Measurements from ENCODE around the gene NAGPA. TPM values are rescaled to one million over a fixed set of nuclear protein-coding genes. Genes with fewer than 3 reads are reported as not detected.
"Not testable (repeated sequence)": the region's sequence is repeated elsewhere in the genome, so short reads cannot be mapped to it uniquely, and the experiment has no call there.

The NAGPA gene
- total and polyA plus RNA-seq, 3 experiments from 2014 or later = 18.8 to 33.3 (median 19.0) TPM

DNA sequence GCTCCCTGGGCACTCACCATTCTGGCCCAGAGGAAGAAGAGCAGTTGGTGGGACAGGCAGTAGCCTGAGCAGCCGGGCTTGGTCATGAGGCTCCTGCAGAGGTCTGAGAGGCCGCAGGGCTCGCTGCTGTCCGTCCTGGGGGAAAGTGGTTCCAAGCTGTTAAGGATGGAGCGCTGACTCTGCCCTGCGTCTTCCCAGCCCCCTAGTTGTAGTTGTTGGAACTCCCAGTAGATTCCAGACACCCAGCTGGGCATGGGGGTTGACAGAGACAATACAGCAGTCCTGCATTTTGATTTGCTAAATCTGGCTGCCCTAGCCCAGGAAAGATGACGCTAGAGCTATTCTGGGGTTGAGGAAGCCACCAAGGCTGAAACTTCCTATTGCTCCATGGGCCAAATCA, 24.7 kb upstream of the NAGPA start:
- H3K4me1 Mint-ChIP-seq = no peaks in the 10 kb centered on the region
- Histone ChIP-seq H3K4me1 (ENCODE audit: insufficient read depth, low read length) (no peaks in the 10 kb centered on the region), H3K36me3 (ENCODE audit: insufficient read depth, low read length) (no peaks in the 10 kb centered on the region), H3K4me3 (ENCODE audit: low read length) (no peak overlapping the region), H3K27ac (ENCODE audit: low read depth, low read length) (no peak overlapping the region), H3K27me3 (ENCODE audit: insufficient read depth, low read length, poor library complexity, severe bottlenecking) (no peaks in the 10 kb centered on the region), H3K9me3 (ENCODE audit: low read length) (no peaks in the 10 kb centered on the region)
- H3K36me3 Mint-ChIP-seq = no peaks in the 10 kb centered on the region
- ChIA-PET POLR2A (no interaction called here), CTCF (no interaction called here)
- H3K27me3 Mint-ChIP-seq = peaks cover 0 to 5% of the 10 kb centered on the region in 2 donors
- no peak overlapping the region for H3K27ac Mint-ChIP-seq
- no peak for DNase-seq
- no peaks in the 10 kb centered on the region for H3K9me3 Mint-ChIP-seq
- H3K4me3 Mint-ChIP-seq = no peak overlapping the region

DNA sequence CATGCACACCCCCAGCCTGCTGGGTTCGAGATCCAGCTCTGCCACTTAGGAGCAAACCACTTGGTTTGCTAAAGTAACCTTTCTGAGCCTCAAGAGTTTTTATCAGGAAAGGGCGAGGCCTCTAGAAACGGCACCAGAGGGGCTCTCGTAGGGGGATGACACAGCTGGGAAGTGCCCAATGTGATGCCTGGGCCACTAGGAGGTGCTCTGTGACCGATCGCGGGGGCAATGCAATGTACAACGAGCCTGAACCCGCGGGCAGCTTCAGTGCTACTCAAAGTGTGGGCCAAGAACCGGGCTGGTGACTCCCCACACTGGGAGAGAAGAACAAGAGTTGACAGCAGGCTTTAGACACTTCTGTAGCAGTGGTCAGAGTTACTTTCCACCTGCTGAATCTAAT, 22.6 kb upstream of the NAGPA start:
- no peaks in the 10 kb centered on the region for H3K27me3 Mint-ChIP-seq
- H3K4me3 Mint-ChIP-seq = no peak overlapping the region
- H3K36me3 Mint-ChIP-seq = no peaks in the 10 kb centered on the region
- no peak overlapping the region for H3K4me3 ChIP-seq (ENCODE audit: low read length)
- H3K27me3 ChIP-seq (ENCODE audit: insufficient read depth, low read length, poor library complexity, severe bottlenecking) = no peaks in the 10 kb centered on the region
- H3K9me3 ChIP-seq (ENCODE audit: low read length) = no peaks in the 10 kb centered on the region
- no peak overlapping the region for H3K27ac Mint-ChIP-seq
- ChIA-PET CTCF (interaction anchor here (0.7 to 1.9 kb wide), 8 partner anchors 10 to 43 kb away, joined by 3 to 10 read pairs (median 4); partner anchors contain the start of gene NAGPA), POLR2A (no interaction called here)
- DNase-seq = peak in 3 of 5 donors; percentile 11 to 58 (median 23)
- no peak overlapping the region for H3K27ac ChIP-seq (ENCODE audit: low read depth, low read length)
- H3K9me3 Mint-ChIP-seq = no peaks in the 10 kb centered on the region
- no peaks in the 10 kb centered on the region for H3K36me3 ChIP-seq (ENCODE audit: insufficient read depth, low read length)
- H3K4me1 Mint-ChIP-seq = no peaks in the 10 kb centered on the region
- no peaks in the 10 kb centered on the region for H3K4me1 ChIP-seq (ENCODE audit: insufficient read depth, low read length)

DNA sequence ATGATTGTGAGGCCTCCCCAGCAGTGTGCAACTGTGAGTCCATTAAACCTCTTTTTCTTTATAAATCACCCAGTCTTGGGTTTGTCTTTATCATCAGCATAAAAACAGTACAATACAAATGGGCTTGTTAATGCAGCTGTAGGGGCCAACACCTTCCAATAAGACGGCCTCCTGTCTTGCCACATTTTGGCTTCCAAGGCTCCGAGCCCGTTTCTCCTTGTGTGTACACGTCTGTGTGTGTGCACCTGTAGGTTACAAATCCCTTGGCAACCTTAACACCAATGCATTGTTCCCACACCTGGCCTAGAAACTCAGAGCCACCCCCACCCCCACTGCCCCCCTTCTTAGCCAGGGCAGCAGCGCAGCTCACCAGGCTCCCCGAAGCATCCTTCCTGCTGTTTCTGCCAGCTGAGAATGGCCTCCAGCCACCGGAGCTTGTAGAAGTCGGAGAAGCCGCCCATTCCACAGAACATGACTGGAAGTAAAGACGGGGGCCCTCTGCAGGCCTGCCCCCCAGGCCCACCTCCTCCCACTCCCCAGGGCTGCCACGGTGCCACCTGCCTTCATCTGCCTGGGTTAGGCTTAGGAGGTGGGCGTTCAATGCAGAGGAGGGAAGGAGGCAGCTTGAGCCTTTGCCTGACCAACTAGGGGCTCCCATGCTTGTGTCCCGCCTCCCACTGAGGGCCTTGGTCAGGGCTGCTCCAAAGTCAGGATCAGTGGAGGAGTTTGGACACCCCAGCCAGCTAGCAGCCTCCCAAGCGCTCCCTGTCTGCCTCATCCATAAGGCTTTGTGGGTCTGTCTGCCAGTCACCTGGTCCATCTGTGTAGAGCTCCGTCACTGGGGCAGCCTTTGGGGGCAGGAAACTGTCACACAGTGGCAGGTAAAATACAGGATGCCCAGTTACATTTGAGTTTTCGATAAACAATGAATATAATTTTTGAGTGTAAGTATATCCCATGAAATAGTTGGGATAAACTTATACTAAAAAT, 21.4 kb upstream of the NAGPA start:
- DNase-seq = no peak
- no peaks in the 10 kb centered on the region for H3K27me3 Mint-ChIP-seq
- no peaks in the 10 kb centered on the region for H3K4me1 ChIP-seq (ENCODE audit: insufficient read depth, low read length)
- H3K36me3 Mint-ChIP-seq = no peaks in the 10 kb centered on the region
- H3K4me3 ChIP-seq (ENCODE audit: low read length) = no peak overlapping the region
- H3K4me3 Mint-ChIP-seq = no peak overlapping the region
- peaks cover 0 to 4% (median 0%) of the 10 kb centered on the region in 5 donors for H3K9me3 Mint-ChIP-seq
- ChIA-PET POLR2A (no interaction called here), CTCF (interaction anchor here (1.4 to 1.9 kb wide), 2 partner anchors 17 to 38 kb away, joined by 4 to 10 read pairs; no protein-coding TSS in a partner anchor)
- no peaks in the 10 kb centered on the region for H3K36me3 ChIP-seq (ENCODE audit: insufficient read depth, low read length)
- no peak overlapping the region for H3K27ac ChIP-seq (ENCODE audit: low read depth, low read length)
- no peaks in the 10 kb centered on the region for H3K27me3 ChIP-seq (ENCODE audit: insufficient read depth, low read length, poor library complexity, severe bottlenecking)
- no peaks in the 10 kb centered on the region for H3K4me1 Mint-ChIP-seq
- H3K9me3 ChIP-seq (ENCODE audit: low read length) = no peaks in the 10 kb centered on the region
- H3K27ac Mint-ChIP-seq = no peak overlapping the region

DNA sequence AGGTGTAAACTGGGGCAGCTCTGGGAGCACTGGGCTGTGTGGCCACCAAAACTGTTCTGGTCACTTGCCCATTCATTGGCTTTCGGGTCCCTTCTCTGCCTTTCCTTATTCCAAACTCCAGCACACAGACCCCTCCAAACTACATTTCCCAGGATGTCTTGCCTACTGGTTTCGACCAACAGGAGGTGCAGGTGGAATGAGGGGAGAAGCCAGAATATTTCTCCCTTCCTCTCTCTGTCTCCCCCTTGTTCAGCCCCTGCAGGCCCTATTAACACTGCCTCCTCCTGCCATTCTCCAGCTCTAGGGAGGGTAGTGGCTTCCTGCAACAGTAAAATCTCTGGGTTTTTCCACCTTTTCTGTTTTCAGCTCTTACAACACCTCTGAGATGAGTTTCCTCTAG, 13.2 kb upstream of the NAGPA start:
- Histone ChIP-seq H3K27ac (ENCODE audit: low read depth, low read length) (no peak overlapping the region), H3K27me3 (ENCODE audit: insufficient read depth, low read length, poor library complexity, severe bottlenecking) (no peaks in the 10 kb centered on the region), H3K9me3 (ENCODE audit: low read length) (no peaks in the 10 kb centered on the region), H3K36me3 (ENCODE audit: insufficient read depth, low read length) (no peaks in the 10 kb centered on the region), H3K4me3 (ENCODE audit: low read length) (no peak overlapping the region), H3K4me1 (ENCODE audit: insufficient read depth, low read length) (no peaks in the 10 kb centered on the region)
- Mint-ChIP-seq H3K36me3 (peaks cover 0 to 2% (median 0%) of the 10 kb centered on the region in 3 donors), H3K27ac (no peak overlapping the region), H3K9me3 (peaks cover 0 to 4% (median 0%) of the 10 kb centered on the region in 5 donors), H3K4me3 (no peak overlapping the region), H3K27me3 (peaks cover 1 to 3% of the 10 kb centered on the region in 2 donors), H3K4me1 (no peaks in the 10 kb centered on the region)
- CTCF ChIA-PET = interaction anchor here (0.6 kb wide), 1 partner anchor 14 kb away, joined by 3 read pairs; no protein-coding TSS in a partner anchor
- DNase-seq = peak in 1 of 5 donors; percentile 8
- POLR2A ChIA-PET = no interaction called here

DNA sequence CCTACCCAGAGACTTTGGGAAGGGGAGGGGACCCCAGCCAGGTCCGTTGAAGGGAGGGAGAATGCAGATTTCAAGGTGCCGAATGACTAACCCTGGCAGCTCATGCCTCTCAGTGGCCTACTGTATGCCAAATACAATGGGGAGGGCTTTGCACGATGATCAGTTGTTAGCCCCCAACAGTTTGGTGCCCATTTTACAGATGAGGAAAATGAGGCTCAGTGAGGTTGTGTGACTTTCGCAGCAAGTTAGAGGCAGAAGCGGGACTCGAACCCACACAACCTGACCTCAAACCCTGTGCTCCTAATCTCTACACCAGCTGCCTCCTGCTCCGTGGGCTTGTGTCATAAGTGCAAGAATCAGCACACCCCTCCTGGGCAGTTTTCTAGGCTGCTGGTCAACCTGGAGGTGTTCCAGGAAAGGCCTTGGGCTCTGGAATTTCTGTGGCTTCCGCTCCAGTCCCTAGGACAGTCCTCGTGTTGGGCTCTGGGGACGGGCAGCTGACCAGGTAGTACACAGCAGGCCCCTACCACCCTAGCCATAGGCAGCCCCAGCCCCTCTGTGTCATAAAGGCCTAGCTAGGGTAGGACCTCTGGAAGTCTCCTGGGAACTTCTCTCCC, 11.9 kb upstream of the NAGPA start:
- POLR2A ChIA-PET = no interaction called here
- CTCF ChIA-PET = no interaction called here
- no peaks in the 10 kb centered on the region for H3K4me1 Mint-ChIP-seq
- Histone ChIP-seq H3K27ac (ENCODE audit: low read depth, low read length) (no peak overlapping the region), H3K9me3 (ENCODE audit: low read length) (no peaks in the 10 kb centered on the region), H3K4me1 (ENCODE audit: insufficient read depth, low read length) (no peaks in the 10 kb centered on the region), H3K4me3 (ENCODE audit: low read length) (no peak overlapping the region), H3K36me3 (ENCODE audit: insufficient read depth, low read length) (no peaks in the 10 kb centered on the region), H3K27me3 (ENCODE audit: insufficient read depth, low read length, poor library complexity, severe bottlenecking) (no peaks in the 10 kb centered on the region)
- no peak overlapping the region for H3K27ac Mint-ChIP-seq
- peaks cover 0 to 3% (median 0%) of the 10 kb centered on the region in 5 donors for H3K9me3 Mint-ChIP-seq
- DNase-seq = peak in 1 of 5 donors; percentile 21
- H3K4me3 Mint-ChIP-seq = no peak overlapping the region
- H3K27me3 Mint-ChIP-seq = peaks cover 3% of the 10 kb centered on the region in 2 donors
- peaks cover 0 to 2% (median 0%) of the 10 kb centered on the region in 3 donors for H3K36me3 Mint-ChIP-seq

DNA sequence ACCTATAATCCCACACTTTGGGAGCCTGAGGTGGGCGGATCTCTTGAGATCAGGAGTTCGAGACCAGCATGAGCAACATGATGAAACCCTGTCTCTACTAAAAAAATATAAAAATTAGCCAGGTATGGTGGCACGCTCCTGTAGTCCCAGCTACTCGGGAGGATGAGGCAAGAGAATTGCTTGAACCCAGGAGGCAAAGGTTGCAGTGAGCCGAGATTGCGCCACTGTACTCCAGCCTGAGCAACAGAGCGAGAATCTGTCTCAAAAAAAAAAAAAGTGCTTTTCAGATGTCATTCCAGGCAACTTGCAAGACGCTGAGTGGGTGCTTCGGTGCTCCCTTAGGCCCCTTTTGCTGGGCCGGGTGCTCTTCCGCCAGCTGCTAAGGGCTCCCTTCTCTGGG, 10.8 kb upstream of the NAGPA start:
- H3K4me3 Mint-ChIP-seq; DNase-seq; H3K27ac Mint-ChIP-seq; H3K4me3 ChIP-seq (ENCODE audit: low read length); H3K9me3 Mint-ChIP-seq; H3K27me3 Mint-ChIP-seq; H3K4me1 Mint-ChIP-seq; H3K9me3 ChIP-seq (ENCODE audit: low read length); H3K27me3 ChIP-seq (ENCODE audit: insufficient read depth, low read length, poor library complexity, severe bottlenecking); POLR2A ChIA-PET; H3K36me3 ChIP-seq (ENCODE audit: insufficient read depth, low read length); H3K27ac ChIP-seq (ENCODE audit: low read depth, low read length); H3K36me3 Mint-ChIP-seq; H3K4me1 ChIP-seq (ENCODE audit: insufficient read depth, low read length); CTCF ChIA-PET: not testable (repeated sequence)

DNA sequence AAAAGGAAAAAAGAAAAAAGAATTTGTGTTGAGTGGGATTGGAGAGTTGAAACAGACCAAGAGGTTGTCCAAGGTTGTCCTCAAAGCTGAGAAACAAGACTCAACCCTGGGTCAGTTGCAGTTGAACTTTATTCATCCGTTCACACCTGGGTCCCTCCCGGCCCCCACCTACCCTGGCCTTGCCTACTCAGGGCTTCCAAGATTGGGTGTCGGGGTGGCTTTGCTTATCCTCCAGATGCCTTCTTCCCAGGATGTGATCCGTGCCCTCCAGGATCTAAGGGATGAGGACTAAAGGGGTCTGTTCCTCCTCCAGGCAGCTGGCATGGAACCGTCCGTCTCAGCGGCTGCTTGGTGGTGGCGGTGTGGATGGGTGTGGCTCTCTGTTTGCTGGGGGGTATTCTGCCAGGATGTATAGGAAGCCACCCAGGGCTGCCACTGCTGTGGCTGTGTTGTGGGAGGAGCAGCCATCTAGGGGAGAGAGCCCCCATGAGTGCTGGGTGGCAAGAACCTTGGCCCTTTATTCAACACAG, 10.3 kb upstream of the NAGPA start:
- peaks cover 0 to 2% (median 0%) of the 10 kb centered on the region in 3 donors for H3K36me3 Mint-ChIP-seq
- H3K9me3 ChIP-seq (ENCODE audit: low read length) = no peaks in the 10 kb centered on the region
- CTCF ChIA-PET = no interaction called here
- H3K27me3 Mint-ChIP-seq = peaks cover 3 to 5% of the 10 kb centered on the region in 2 donors
- H3K4me1 Mint-ChIP-seq = no peaks in the 10 kb centered on the region
- no peak overlapping the region for H3K27ac Mint-ChIP-seq
- no peak overlapping the region for H3K27ac ChIP-seq (ENCODE audit: low read depth, low read length)
- no peaks in the 10 kb centered on the region for H3K4me1 ChIP-seq (ENCODE audit: insufficient read depth, low read length)
- H3K36me3 ChIP-seq (ENCODE audit: insufficient read depth, low read length) = no peaks in the 10 kb centered on the region
- POLR2A ChIA-PET = no interaction called here
- no peak overlapping the region for H3K4me3 ChIP-seq (ENCODE audit: low read length)
- no peak overlapping the region for H3K4me3 Mint-ChIP-seq
- no peaks in the 10 kb centered on the region for H3K27me3 ChIP-seq (ENCODE audit: insufficient read depth, low read length, poor library complexity, severe bottlenecking)
- no peak for DNase-seq
- H3K9me3 Mint-ChIP-seq = peaks cover 0 to 2% (median 0%) of the 10 kb centered on the region in 5 donors

GRCh38 chr16:5042574-5043171, 8.9 kb upstream of the NAGPA start:
- Histone ChIP-seq H3K27me3 (ENCODE audit: insufficient read depth, low read length, poor library complexity, severe bottlenecking) (no peaks in the 10 kb centered on the region), H3K9me3 (ENCODE audit: low read length) (no peaks in the 10 kb centered on the region), H3K4me3 (ENCODE audit: low read length) (no peak overlapping the region), H3K27ac (ENCODE audit: low read depth, low read length) (no peak overlapping the region), H3K36me3 (ENCODE audit: insufficient read depth, low read length) (no peaks in the 10 kb centered on the region), H3K4me1 (ENCODE audit: insufficient read depth, low read length) (no peaks in the 10 kb centered on the region)
- no peaks in the 10 kb centered on the region for H3K4me1 Mint-ChIP-seq
- no peaks in the 10 kb centered on the region for H3K9me3 Mint-ChIP-seq
- ChIA-PET POLR2A (no interaction called here), CTCF (no interaction called here)
- peak in 1 of 5 donors; percentile 36 for DNase-seq
- H3K27me3 Mint-ChIP-seq = peaks cover 3 to 5% of the 10 kb centered on the region in 2 donors
- no peak overlapping the region for H3K4me3 Mint-ChIP-seq
- H3K36me3 Mint-ChIP-seq = no peaks in the 10 kb centered on the region
- H3K27ac Mint-ChIP-seq = no peak overlapping the region
